Measurements from ENCODE around the gene SUN2.

- TF ChIP-seq CTCF (IDR thresholded peaks at IDR 0.05; ENCODE audit: low read length) (no peak), EZH2 (optimal IDR thresholded peaks at IDR 0.05; ENCODE audit: low read depth, low read length) (no peak)
Observed at GRCh38 chr22:38700789-38701628, 54.8 kb downstream of the SUN2 start, which contains the start of gene JOSD1.

Measured in MM.1S (cell line).